Measurements from ENCODE around the gene MYMX.

DNA sequence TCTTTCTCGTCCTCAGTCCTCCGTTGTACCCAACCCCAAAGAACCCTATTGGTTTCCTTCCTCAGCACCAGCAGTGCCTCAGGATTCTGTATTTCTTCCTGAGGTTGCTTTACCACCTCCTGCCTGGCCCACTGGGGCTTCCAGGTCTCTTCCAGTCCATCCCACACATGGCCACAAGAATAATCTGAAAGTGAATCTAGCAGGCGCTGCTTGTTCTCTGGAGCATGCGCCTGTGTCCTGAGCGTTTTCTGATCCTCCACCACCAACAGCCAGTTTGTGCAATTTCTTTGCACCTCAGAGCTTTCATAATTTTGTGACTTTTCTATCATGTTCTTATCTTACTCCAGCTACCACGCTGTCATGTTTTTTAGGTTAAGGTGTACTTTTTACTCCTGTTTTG lies 18.5 kb downstream of the MYMX start:
- TF ChIP-seq, protein P1, sequence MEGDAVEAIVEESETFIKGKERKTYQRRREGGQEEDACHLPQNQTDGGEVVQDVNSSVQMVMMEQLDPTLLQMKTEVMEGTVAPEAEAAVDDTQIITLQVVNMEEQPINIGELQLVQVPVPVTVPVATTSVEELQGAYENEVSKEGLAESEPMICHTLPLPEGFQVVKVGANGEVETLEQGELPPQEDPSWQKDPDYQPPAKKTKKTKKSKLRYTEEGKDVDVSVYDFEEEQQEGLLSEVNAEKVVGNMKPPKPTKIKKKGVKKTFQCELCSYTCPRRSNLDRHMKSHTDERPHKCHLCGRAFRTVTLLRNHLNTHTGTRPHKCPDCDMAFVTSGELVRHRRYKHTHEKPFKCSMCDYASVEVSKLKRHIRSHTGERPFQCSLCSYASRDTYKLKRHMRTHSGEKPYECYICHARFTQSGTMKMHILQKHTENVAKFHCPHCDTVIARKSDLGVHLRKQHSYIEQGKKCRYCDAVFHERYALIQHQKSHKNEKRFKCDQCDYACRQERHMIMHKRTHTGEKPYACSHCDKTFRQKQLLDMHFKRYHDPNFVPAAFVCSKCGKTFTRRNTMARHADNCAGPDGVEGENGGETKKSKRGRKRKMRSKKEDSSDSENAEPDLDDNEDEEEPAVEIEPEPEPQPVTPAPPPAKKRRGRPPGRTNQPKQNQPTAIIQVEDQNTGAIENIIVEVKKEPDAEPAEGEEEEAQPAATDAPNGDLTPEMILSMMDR (IDR thresholded peaks at IDR 0.05) = no peak
- TF ChIP-seq POLR2A (IDR thresholded peaks at IDR 0.05) (no peak), POLR2AphosphoS5 (IDR thresholded peaks at IDR 0.05; ENCODE audit: insufficient read depth in 1 of 2, low read depth in 1 of 2) (no peak)
